Stimulated activated CD8-positive, alpha-beta memory T cell treated with anti-CD3 and anti-CD28 coated beads, Interleukin-15, amount 100 ng/mL, for 1 hour (primary cell): ENCODE results near the gene ELF1.
"Not testable (repeated sequence)": the region's sequence is repeated elsewhere in the genome, so short reads cannot be mapped to it uniquely, and the experiment has no call there.

ENCODE experiments used
- DNase-seq: peaks from one replicate; pipeline ENCODE4 v3.0.0-alpha.2; 2020; ENCODE audit warnings: low read depth

ELF1 gene

GRCh38 chr13:40886017-40886416 is 133.1 kb downstream of the ELF1 start:
- DNase-seq: no peak

- not testable (repeated sequence) for DNase-seq
These were observed 134.9 kb downstream of the ELF1 start for GRCh38 chr13:40884175-40884574.
